ENCODE data around the gene HIGD2B.
"Not testable (repeated sequence)": the region's sequence is repeated elsewhere in the genome, so short reads cannot be mapped to it uniquely, and the experiment has no call there.

Gene HIGD2B

DNA sequence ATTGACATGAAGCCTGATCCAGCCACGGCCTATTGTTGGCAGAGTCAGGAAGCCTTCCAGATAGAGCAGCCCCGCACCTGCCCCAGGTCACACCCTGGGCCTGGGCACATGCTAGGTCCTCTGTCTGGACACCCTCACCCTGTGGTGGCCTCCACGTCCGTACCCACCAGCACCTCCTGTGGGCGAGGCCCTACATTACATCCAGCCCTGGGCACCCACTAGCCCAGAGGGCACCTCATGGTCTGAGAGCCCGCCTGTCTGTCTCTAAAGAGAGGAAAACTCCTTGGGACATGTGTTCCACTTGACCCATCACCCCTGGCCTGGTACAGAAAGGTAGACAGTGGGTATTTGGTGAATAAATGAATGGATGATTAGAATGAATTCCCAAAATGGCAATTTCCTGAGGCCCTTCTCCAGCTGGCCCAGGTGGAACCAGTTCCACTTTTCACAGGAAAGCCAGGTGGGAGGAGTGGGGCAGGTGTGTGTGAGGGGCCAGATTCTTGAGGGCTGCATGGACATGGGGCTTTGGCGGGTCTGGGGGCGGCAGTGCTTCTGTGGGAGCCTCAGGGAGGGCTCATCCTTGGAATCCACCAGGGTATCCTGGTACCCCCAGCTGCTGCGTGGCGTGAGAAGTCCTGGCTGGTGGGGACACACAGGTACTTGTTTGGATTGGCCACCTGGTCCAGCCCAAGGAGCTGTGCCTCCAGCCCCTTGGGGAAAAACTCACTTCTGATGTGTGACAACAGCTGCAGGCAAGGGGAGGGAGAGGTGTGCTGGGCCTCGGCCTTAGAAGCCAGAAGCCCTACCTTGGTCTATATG, 57.5 kb downstream of the HIGD2B start:
- H3K36me3 ChIP-seq (replicated peaks; ENCODE audit: low read depth, low read length); H2AFZ ChIP-seq (ENCODE audit: low read depth, low read length): not testable (repeated sequence)

DNA sequence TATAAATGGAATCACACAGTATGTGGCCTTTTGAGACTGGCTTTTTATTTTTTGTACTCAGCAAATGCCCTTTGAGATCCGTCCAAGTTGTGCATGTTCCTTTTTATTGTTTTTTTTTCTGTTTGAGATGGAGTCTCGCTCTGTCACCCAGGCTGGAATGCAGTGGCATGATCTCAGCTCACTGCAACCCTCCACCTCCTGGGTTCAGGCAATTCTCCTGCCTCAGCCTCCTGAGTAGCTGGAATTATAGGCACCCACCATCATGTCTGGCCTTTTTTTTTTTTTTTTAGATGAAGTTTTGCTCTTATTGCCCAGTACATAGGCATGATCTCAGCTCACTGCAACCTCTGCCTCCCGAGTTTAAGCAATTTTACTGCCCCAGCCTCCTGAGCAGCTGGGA, 59.8 kb downstream of the HIGD2B start:
- H4K20me1 ChIP-seq (ENCODE audit: insufficient read depth, low read length); H3K9ac ChIP-seq (ENCODE audit: low read length); H3K27me3 ChIP-seq (ENCODE audit: low read depth, low read length); H3K36me3 ChIP-seq (replicated peaks; ENCODE audit: low read depth, low read length); H3K27ac ChIP-seq (ENCODE audit: low read length); H3K9me3 ChIP-seq (ENCODE audit: insufficient read depth, low read length); H3K4me1 ChIP-seq (ENCODE audit: low read length); H2AFZ ChIP-seq (ENCODE audit: low read depth, low read length); H3K4me2 ChIP-seq (ENCODE audit: low read length); H3K79me2 ChIP-seq (ENCODE audit: low read length); H3K4me3 ChIP-seq (ENCODE audit: low read length): not testable (repeated sequence)

More for the DNA sequence above, 57.5 kb downstream of the HIGD2B start:
- H3K4me3 ChIP-seq (ENCODE audit: low read length); H3K9me3 ChIP-seq (ENCODE audit: insufficient read depth, low read length); H3K79me2 ChIP-seq (ENCODE audit: low read length); H4K20me1 ChIP-seq (ENCODE audit: insufficient read depth, low read length); H3K27ac ChIP-seq (ENCODE audit: low read length); H3K4me1 ChIP-seq (ENCODE audit: low read length); H3K9ac ChIP-seq (ENCODE audit: low read length); H3K27me3 ChIP-seq (ENCODE audit: low read depth, low read length); H3K4me2 ChIP-seq (ENCODE audit: low read length): not testable (repeated sequence)
- TF ChIP-seq, protein P1, sequence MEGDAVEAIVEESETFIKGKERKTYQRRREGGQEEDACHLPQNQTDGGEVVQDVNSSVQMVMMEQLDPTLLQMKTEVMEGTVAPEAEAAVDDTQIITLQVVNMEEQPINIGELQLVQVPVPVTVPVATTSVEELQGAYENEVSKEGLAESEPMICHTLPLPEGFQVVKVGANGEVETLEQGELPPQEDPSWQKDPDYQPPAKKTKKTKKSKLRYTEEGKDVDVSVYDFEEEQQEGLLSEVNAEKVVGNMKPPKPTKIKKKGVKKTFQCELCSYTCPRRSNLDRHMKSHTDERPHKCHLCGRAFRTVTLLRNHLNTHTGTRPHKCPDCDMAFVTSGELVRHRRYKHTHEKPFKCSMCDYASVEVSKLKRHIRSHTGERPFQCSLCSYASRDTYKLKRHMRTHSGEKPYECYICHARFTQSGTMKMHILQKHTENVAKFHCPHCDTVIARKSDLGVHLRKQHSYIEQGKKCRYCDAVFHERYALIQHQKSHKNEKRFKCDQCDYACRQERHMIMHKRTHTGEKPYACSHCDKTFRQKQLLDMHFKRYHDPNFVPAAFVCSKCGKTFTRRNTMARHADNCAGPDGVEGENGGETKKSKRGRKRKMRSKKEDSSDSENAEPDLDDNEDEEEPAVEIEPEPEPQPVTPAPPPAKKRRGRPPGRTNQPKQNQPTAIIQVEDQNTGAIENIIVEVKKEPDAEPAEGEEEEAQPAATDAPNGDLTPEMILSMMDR (IDR thresholded peaks at IDR 0.05; ENCODE audit: low read depth, low read length): peak; percentile 16
